GM12891 (cell line): Measurements from ENCODE around the gene TEAD4.

Experiments
- DNase-seq: peaks from one replicate; pipeline ENCODE4 v3.0.0; 2011; ENCODE audit warnings: low spot score; ENCODE audit not compliant: insufficient read length
- FAIRE-seq: peaks from 2 replicates; lab custom pipeline; 2011; peaks lifted over from hg19 to GRCh38; lab: Jason Lieb, UNC
- PAX5 ChIP-seq: IDR thresholded peaks from 2 replicates; pipeline ENCODE4 v1.6.1; 2011; ENCODE audit warnings: low read length, moderate library complexity, mild to moderate bottlenecking; ENCODE audit not compliant: insufficient read depth, severe bottlenecking
- POLR2A ChIP-seq: IDR thresholded peaks from 2 replicates; pipeline ENCODE4 v1.6.1; 2011; ENCODE audit warnings: low read depth, low read length, control low read depth
- POLR2AphosphoS5 ChIP-seq: IDR thresholded peaks from 2 replicates; pipeline ENCODE4 v1.6.1; 2011; ENCODE audit warnings: low read depth, low read length, control low read depth
- POU2F2 ChIP-seq: IDR thresholded peaks from 2 replicates; pipeline ENCODE4 v1.6.1; 2011; ENCODE audit warnings: low read depth, mild to moderate bottlenecking, control low read depth, low read length, moderate library complexity
- SPI1 ChIP-seq: IDR thresholded peaks from 2 replicates; pipeline ENCODE4 v1.6.1; 2011; ENCODE audit warnings: low read depth, low read length, control low read depth
- TAF1 ChIP-seq: IDR thresholded peaks from 2 replicates; pipeline ENCODE4 v1.6.1; 2011; ENCODE audit warnings: low read depth, low read length, control low read depth

The TEAD4 gene

DNA sequence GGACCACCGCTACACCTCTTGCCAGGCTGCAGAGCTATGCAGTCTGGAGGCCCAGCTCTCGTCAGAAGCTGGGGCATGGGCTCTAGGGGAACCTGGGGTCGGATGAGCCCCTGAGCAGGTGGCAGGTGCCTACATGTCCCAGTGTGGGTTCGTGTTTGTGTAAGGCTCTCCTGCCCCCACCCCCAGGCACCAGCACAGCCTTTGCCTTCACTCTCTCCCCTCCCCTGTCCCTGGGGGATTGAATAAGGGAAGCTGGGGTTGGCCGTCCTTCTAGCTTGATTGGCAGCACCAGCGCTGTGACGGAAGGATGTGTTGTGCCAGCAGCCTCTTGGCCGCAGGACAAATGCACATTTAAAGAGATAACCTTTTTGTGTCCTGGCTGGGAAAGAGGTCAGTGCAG lies 83.2 kb downstream of the TEAD4 start:
- DNase-seq (no peak), FAIRE-seq (no peak)
- TF ChIP-seq PAX5 (no peak), POLR2A (no peak), SPI1 (no peak), POLR2AphosphoS5 (no peak), TAF1 (no peak), POU2F2 (no peak)

DNA sequence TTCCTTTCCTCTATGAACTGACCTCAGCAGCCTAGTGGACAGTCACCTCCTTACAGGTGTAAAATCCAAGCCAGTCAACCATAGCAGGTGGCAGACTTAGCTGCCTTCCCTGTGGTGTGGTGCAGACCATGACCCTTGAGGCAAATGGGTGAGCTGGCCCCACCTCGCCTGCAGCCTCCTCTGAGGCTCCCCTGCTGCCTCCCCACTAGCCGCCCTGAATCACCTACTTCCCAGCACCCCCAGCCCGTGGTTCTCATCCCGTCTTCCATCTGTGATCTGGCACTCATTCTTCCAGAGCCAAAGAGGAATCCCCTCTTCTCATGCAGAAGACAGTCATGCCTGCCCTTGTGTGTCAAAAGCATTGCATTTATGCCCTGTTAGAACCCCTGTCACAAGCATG lies 83.6 kb downstream of the TEAD4 start:
- no peak for DNase-seq
- TF ChIP-seq TAF1 (no peak), POLR2A (no peak)
- no peak for FAIRE-seq

DNA sequence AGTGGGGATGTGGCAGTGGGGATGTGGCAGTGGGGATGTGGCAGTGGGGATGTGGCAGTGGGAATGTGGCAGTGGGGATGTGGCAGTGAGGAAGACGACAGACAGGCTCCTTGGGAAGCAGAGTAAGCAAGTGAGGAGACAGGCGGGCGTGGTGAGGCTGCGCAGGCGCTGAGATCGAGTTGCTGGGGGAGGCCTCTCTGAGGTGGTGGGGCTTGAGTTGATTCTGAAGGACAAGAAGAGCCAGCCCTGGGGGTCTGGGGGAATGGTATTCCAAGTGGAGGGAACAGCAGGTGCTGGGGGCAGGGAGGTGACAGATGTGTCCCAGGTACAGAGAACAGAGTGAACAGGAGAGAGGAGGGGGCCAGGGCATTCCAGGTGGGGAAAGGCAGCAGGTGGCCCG lies 84.2 kb downstream of the TEAD4 start:
- TF ChIP-seq POLR2A: no peak
- no peak for TF ChIP-seq POLR2AphosphoS5
- TF ChIP-seq TAF1: no peak
- no peak for TF ChIP-seq POU2F2
- no peak for TF ChIP-seq PAX5
- no peak for TF ChIP-seq SPI1
- DNase-seq (no peak), FAIRE-seq (no peak)

DNA sequence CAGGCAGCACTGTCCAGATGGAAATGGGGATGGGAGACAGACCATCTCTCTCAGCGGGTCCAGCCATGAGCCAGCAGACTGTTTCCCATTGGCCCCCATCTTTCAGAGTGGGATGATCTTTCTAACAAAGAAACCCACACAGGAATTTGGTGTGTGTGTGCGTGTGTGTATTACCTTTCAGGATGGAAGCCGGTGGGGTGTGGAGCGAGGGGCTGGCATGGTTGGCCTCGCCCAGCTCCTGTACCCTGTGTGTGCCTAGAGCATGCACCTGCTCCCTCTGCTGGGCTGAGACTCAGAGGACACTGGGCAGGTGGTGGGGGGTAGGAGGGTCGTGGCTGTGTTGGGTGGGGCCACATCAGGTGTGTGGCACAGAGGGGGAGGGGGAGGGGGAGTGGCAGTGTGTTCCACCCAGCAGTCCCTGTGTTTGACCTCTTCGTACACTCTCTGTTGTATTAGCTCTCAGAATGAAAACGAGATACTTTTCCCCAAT lies 85.0 kb downstream of the TEAD4 start:
- TF ChIP-seq PAX5: no peak
- TF ChIP-seq TAF1: no peak
- TF ChIP-seq POLR2AphosphoS5: no peak
- TF ChIP-seq SPI1: no peak
- no peak for TF ChIP-seq POLR2A
- no peak for TF ChIP-seq POU2F2
- FAIRE-seq (no peak), DNase-seq (no peak)

DNA sequence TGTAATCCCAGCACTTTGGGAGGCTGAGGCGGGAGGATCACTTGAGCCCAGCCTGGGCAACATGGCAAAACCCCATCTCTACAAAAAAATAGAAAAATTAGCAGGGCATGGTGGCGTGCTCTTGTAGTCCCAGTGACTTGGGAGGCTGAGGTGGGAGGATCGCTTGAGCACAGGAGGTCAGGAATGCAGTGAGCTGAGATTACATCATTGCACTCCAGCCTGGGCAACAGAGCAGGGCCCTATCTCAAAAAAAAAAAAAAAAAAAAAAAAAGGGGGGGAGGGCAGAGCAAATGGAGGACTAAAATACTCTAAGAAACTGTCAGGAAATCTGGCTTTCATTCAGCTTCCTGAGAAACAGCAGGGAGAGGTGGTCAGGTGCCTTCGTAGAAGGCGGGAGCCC lies 86.3 kb downstream of the TEAD4 start:
- FAIRE-seq: no peak
- no peak for DNase-seq
- no peak for TF ChIP-seq POLR2A
- TF ChIP-seq TAF1: no peak
- TF ChIP-seq SPI1: no peak
- no peak for TF ChIP-seq POLR2AphosphoS5
- no peak for TF ChIP-seq PAX5
- TF ChIP-seq POU2F2: no peak

DNA sequence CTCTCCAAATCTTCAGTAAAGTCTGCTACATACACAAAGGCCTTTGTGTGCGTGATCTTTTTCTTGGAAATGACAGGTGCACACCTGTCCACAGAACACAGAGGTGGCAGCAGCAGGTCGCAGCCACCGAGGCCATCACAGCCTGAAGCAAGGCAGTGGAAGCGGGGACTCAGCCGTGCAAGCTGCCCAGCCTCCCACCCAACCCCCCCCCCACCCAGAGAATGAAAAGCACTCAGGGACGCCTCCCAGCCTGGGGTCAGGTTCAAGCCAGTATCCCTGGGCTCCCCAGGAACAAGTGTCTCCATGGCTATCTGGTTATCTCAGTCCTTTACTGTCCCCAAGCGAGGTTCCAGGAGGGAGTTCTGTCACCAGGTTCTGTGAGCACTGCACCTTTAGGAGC lies 86.8 kb downstream of the TEAD4 start:
- TF ChIP-seq POU2F2 (no peak), POLR2AphosphoS5 (no peak), POLR2A (no peak), SPI1 (no peak), PAX5 (no peak), TAF1 (no peak)
- no peak for DNase-seq
- FAIRE-seq: no peak

DNA sequence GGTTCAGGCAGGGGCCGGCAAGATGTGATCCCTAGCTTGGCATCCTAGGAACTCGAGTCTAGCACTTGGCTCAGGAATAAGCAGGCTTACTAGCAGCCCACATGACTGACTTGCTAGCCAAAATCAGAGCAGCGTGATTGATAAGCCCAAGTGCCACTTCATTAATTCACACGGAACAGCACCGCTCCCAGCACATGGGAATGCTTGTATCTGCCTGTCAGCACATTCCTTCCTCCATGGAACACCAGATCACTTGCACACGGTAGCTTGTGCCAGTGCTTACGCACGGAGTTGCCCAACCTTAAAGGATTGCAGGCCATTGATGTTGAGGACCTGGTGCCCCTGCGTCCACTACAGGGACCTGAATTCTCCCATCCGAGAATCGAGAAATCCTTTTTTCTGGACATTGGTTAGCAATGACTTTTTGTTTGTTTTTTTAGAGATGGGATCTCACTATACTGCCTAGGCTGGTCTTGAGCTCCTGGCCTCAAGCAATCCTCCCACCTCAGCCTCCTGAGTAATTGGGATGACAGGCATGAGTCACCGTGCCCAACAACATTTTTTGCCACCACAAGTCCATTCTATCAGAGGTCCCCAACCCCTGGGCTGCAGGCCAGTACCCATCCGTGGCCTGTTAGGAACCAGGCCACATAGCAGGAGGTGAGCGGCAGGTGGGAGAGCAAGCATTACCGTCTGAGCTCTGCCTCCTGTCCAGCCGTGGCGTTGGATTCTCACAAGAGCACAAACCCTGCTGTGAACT lies 87.4 kb downstream of the TEAD4 start:
- TF ChIP-seq POU2F2 (no peak), TAF1 (no peak), SPI1 (no peak), PAX5 (no peak), POLR2AphosphoS5 (no peak), POLR2A (no peak)
- no peak for FAIRE-seq
- no peak for DNase-seq

DNA sequence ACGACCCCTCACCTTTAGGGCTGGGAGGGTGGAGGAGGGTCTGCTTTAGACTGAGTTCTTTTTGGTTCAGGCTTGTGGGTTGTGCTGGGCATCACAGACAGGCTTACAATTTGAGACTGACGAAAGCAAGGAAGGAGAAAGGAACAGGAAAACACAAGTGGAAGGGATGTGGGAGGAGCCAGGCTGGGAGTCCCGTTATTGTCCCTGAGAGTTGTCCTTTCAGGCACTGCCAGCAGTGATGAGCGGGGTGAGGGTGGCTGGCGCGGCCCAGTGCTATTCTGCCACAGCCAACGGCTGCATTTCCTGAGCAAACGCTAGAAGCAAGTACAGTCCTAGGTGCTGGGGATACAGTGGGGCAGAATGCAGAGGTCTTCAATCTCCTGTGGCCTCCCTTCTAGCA lies 88.8 kb downstream of the TEAD4 start:
- DNase-seq (no peak), FAIRE-seq (no peak)
- TF ChIP-seq POU2F2 (no peak), POLR2AphosphoS5 (no peak), PAX5 (no peak), POLR2A (no peak), TAF1 (no peak), SPI1 (no peak)

DNA sequence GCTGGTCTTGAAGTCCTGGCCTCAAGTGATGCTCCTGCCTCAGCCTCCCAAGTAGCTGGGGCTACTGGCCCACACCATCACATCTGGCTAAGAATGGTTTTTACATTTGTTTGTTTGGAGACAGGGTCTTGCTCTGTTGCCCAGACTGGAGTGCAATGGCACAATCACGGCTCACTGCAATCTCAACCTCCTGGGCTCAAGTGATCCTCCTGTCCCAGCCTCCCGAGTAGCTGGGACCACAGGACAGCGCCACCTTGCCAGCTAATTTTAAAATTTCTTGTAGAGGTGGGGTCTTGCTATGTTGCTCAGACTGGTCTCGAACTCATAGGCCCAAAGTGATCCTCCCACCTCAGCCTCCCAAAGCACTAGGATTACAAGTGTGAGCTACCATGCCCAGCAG lies 89.3 kb downstream of the TEAD4 start:
- no peak for DNase-seq
- no peak for FAIRE-seq
- no peak for TF ChIP-seq POU2F2
- TF ChIP-seq POLR2A: no peak
- TF ChIP-seq PAX5: no peak
- no peak for TF ChIP-seq SPI1
- TF ChIP-seq POLR2AphosphoS5: no peak
- no peak for TF ChIP-seq TAF1

DNA sequence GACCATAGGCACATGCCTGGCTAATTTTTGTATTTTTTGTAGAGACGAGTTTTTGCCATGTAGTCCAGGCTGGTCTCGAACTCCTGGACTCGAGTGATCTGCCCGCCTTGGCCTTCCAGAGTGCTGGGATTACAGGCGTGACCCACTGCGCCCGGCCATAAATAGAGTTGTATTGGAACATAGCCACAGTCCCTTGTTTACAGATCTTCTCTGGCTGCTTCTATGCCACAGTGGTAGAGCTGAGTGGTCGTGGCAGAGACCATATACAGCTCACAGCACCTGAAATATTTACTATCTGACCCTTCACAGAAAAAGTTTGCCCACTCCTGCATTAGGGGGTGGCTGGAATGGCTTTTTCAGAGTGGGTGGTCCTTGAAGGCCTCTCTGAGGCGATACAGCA lies 90.0 kb downstream of the TEAD4 start:
- DNase-seq (no peak), FAIRE-seq (no peak)
- TF ChIP-seq SPI1 (no peak), PAX5 (no peak), POLR2AphosphoS5 (no peak), POU2F2 (no peak), POLR2A (no peak), TAF1 (no peak)
